Measurements from ENCODE around the gene PRPF40A. TPM values are rescaled to one million over a fixed set of nuclear protein-coding genes. Genes with fewer than 3 reads are reported as not detected.

Gene PRPF40A
- total and polyA plus RNA-seq, 9 of the 15 experiments (the other 6 are each of a cell fraction or from before 2014, with no cell fraction given) = 168 to 304 (median 264) TPM

- TF ChIP-seq, protein P1, sequence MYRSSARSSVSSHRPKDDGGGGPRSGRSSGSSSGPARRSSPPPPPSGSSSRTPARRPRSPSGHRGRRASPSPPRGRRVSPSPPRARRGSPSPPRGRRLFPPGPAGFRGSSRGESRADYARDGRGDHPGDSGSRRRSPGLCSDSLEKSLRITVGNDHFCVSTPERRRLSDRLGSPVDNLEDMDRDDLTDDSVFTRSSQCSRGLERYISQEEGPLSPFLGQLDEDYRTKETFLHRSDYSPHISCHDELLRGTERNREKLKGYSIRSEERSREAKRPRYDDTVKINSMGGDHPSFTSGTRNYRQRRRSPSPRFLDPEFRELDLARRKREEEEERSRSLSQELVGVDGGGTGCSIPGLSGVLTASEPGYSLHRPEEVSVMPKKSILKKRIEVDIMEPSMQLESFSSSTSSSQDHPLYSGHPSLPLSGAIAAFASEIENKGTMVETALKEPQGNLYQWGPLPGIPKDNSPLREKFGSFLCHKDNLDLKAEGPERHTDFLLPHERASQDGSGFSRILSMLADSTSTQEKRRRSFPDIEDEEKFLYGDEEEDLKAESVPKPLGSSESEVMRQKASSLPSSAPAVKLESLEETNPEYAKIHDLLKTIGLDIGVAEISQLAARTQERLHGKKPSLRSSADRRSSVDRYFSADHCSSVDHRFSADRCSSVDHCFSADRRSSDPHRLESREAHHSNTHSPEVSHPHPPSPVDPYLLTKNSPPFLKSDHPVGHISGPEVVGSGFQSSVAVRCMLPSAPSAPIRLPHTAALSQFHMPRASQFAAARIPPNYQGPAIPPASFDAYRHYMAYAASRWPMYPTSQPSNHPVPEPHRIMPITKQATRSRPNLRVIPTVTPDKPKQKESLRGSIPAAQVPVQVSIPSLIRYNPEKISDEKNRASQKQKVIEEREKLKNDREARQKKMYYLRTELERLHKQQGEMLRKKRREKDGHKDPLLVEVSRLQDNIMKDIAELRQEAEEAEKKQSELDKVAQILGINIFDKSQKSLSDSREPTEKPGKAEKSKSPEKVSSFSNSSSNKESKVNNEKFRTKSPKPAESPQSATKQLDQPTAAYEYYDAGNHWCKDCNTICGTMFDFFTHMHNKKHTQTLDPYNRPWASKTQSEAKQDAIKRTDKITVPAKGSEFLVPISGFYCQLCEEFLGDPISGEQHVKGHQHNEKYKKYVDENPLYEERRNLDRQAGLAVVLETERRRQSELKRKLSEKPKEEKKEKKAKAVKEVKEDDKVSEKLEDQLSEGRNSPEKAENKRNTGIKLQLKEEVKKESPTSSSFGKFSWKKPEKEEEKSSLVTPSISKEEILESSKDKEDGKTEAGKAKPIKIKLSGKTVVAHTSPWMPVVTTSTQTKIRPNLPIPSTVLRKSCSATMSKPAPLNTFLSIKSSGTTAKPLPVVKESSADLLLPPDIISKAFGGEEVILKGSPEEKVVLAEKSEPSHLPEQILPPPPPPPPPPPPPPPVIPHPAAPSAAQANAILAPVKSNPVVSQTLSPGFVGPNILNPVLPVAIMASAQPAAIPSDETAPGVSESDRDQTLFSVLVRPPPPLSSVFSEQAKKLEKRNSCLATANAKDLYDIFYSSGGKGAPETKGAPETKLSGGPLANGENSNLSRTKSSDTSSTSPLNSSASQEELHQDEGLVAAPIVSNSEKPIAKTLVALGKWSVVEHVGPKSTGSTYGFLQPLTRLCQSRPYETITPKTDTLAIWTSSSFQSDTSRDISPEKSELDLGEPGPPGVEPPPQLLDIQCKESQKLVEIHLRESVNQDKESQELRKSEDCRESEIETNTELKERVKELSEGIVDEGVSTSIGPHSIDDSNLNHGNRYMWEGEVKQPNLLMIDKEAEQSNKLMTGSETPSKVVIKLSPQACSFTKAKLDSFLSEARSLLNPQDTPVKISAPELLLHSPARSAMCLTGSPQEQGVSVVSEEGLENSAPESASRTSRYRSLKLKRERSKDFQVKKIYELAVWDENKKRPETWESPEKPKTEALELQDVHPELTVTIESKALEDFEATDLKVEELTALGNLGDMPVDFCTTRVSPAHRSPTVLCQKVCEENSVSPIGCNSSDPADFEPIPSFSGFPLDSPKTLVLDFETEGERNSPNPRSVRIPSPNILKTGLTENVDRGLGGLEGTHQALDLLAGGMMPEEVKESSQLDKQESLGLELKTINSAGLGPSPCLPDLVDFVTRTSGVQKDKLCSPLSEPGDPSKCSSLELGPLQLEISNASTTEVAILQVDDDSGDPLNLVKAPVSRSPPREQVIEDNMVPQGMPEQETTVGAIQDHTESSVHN (IDR thresholded peaks at IDR 0.05; ENCODE audit: borderline replicate concordance in 1 of 2, low read depth in 1 of 2) = no peak
- TF ChIP-seq, protein P2, sequence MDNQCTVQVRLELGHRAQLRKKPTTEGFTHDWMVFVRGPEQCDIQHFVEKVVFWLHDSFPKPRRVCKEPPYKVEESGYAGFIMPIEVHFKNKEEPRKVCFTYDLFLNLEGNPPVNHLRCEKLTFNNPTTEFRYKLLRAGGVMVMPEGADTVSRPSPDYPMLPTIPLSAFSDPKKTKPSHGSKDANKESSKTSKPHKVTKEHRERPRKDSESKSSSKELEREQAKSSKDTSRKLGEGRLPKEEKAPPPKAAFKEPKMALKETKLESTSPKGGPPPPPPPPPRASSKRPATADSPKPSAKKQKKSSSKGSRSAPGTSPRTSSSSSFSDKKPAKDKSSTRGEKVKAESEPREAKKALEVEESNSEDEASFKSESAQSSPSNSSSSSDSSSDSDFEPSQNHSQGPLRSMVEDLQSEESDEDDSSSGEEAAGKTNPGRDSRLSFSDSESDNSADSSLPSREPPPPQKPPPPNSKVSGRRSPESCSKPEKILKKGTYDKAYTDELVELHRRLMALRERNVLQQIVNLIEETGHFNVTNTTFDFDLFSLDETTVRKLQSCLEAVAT (IDR thresholded peaks at IDR 0.05) = peak; percentile 92 to 97
- TF ChIP-seq SMARCA5 (IDR thresholded peaks at IDR 0.05) = peak; percentile 88; the same call in 1 of the 2 replicates
- TF ChIP-seq, protein P3, sequence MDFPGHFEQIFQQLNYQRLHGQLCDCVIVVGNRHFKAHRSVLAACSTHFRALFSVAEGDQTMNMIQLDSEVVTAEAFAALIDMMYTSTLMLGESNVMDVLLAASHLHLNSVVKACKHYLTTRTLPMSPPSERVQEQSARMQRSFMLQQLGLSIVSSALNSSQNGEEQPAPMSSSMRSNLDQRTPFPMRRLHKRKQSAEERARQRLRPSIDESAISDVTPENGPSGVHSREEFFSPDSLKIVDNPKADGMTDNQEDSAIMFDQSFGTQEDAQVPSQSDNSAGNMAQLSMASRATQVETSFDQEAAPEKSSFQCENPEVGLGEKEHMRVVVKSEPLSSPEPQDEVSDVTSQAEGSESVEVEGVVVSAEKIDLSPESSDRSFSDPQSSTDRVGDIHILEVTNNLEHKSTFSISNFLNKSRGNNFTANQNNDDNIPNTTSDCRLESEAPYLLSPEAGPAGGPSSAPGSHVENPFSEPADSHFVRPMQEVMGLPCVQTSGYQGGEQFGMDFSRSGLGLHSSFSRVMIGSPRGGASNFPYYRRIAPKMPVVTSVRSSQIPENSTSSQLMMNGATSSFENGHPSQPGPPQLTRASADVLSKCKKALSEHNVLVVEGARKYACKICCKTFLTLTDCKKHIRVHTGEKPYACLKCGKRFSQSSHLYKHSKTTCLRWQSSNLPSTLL (IDR thresholded peaks at IDR 0.05) = no peak; the same call in 1 of the 2 replicates
- TF ChIP-seq ZFP91 (CRISPR knock-in tag; IDR thresholded peaks at IDR 0.05) = no peak
- TF ChIP-seq, protein P4, sequence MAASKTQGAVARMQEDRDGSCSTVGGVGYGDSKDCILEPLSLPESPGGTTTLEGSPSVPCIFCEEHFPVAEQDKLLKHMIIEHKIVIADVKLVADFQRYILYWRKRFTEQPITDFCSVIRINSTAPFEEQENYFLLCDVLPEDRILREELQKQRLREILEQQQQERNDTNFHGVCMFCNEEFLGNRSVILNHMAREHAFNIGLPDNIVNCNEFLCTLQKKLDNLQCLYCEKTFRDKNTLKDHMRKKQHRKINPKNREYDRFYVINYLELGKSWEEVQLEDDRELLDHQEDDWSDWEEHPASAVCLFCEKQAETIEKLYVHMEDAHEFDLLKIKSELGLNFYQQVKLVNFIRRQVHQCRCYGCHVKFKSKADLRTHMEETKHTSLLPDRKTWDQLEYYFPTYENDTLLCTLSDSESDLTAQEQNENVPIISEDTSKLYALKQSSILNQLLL (CRISPR knock-in tag; IDR thresholded peaks at IDR 0.05; ENCODE audit: borderline replicate concordance) = no peak
- TF ChIP-seq RNF219 (CRISPR knock-in tag; IDR thresholded peaks at IDR 0.05) = no peak
These were observed 1.0 kb upstream of the PRPF40A start, which contains the start of gene ARL6IP6 (continued) for GRCh38 chr2:152718076-152718908.
